GM12892 (cell line): ENCODE measurements around the gene P3H2.

Source experiments
- POLR2A ChIP-seq: IDR thresholded peaks from 2 replicates; pipeline ENCODE4 v1.6.1; 2011; ENCODE audit warnings: low read depth, low read length, control low read depth
- POLR2AphosphoS5 ChIP-seq: IDR thresholded peaks from 2 replicates; pipeline ENCODE4 v1.6.1; 2011; ENCODE audit warnings: low read depth, low read length, control low read depth

DNA sequence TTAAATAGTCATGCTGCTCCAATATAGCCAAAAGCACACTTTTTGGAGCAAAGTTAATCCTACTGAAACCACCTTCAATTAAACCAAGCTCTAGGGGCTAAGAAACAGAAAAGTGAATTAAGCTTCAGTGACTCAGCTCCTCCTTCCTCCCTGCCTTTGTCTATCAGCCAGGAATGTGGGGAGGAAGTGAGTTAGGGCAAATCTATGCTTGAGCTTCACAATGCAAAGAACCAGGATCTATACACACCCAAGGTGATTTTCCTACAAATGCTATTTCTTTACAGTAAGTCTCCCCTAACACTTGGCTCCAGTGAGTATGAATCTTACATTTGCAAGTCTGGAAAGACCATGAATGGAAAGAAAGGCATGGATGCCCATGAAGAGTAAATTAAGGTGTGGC is 212.1 kb downstream of the P3H2 start:
- TF ChIP-seq POLR2A (no peak), POLR2AphosphoS5 (no peak)
